Tibial nerve (tissue), 4 donors: ENCODE results near the gene SARM1. TPM values are rescaled to one million over a fixed set of nuclear protein-coding genes. Genes with fewer than 3 reads are reported as not detected.
A peak's percentile ranks its signal among the peaks of the same experiment; 100 is the strongest.

ENCODE experiments used
- DNase-seq, 2 donors: peaks; one replicate each; pipeline ENCODE4 v3.0.0-alpha.2; 2019; ENCODE audit warnings: low spot score in 2 of 2
- H3K27ac ChIP-seq, 4 donors: fragments of 200-600 bp; sonication (generic) in 3 of 4; one replicate each; pipeline ENCODE4 v1.5.1; 2017 to 2019; ENCODE audit warnings: mild to moderate bottlenecking in 1 of 4
- H3K27me3 ChIP-seq, 2 donors: fragments of 200-600 bp; sonication (generic) in 1 of 2; one replicate each; pipeline versions ENCODE4 v1.5.1 to v1.6.0; 2017 to 2019
- H3K36me3 ChIP-seq, 3 donors: fragments of 200-600 bp; sonication (generic); one replicate each; pipeline ENCODE4 v1.5.1; 2018 to 2019
- H3K4me1 ChIP-seq, 4 donors: fragments of 200-600 bp; sonication (generic) in 3 of 4; one replicate each; pipeline ENCODE4 v1.5.1; 2017 to 2019
- H3K4me3 ChIP-seq, 4 donors: fragments of 200-600 bp; sonication (generic) in 3 of 4; one replicate each; pipeline ENCODE4 v1.5.1; 2017 to 2019; ENCODE audit warnings: mild to moderate bottlenecking in 1 of 4, moderate library complexity in 1 of 4
- H3K9me3 ChIP-seq, 4 donors: fragments of 200-600 bp; sonication (generic) in 3 of 4; one replicate each; pipeline ENCODE4 v1.5.1; 2017 to 2019
- CTCF ChIP-seq, 5 experiments: fragments of 200-600 bp in 3 of 5; fragments of 450-650 bp in 2 of 5; sonication (generic) in 3 of 5; IDR thresholded peaks; one replicate each; pipeline ENCODE4 v1.5.1; 2016 to 2019; ENCODE audit warnings: antibody characterized with exemption in 5 of 5, mild to moderate bottlenecking in 3 of 5, moderate library complexity in 2 of 5
- EP300 ChIP-seq, 2 donors: sonication (generic); formaldehyde crosslinking; IDR thresholded peaks; one replicate each; pipeline ENCODE4 v1.6.1; 2017; ENCODE audit warnings: antibody characterized with exemption in 2 of 2, mild to moderate bottlenecking in 1 of 2
- POLR2A ChIP-seq, 2 donors: fragments of 450-650 bp; IDR thresholded peaks; one replicate each; pipeline ENCODE4 v1.6.1; 2017; ENCODE audit warnings: antibody characterized with exemption in 2 of 2, mild to moderate bottlenecking in 2 of 2, moderate library complexity in 2 of 2
- WGBS, 2 donors: methylation state at CpG; one replicate each; pipeline ENCODE4 v1.1.5; 2018; 5-methylcytosine and 5-hydroxymethylcytosine counted together
- total RNA-seq, 4 donors: library from RNA; depleted of rRNA; stranded (reverse); fragments of >200 nt; gene quantifications; one replicate each; pipeline ENCODE4 v1.1.0, GENCODE V29; 2016

The SARM1 gene
- total RNA-seq, 4 donors from 2014 or later = 5.4 to 18.6 (median 13.8) TPM

DNA sequence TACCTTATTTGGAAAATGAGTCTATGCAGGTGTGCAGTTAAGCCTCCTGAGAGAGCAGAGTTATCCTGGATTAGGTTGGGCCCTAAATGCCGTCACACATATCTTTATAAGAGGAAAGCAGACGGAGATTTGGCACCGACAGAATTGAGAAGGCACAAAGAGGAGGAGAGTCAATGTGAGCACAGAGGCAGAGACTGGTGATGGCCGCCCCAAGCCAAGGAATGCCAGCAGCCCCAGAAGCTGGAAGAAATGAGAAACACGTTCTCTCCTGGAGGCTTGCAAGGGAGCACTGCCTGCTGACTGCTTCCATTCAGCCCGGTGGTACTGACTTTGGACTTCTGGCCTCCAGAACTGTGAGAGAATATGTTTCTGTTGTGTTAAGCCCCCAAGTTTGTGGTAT, 31.4 kb downstream of the SARM1 start:
- Histone ChIP-seq H3K27ac (peak overlapping the region in 1 of 4 donors; percentile 2), H3K4me1 (peaks cover 0 to 24% (median 4%) of the 10 kb centered on the region in 4 donors), H3K9me3 (no peaks in the 10 kb centered on the region), H3K36me3 (peaks cover 0 to 54% (median 0%) of the 10 kb centered on the region in 3 donors), H3K4me3 (no peak overlapping the region), H3K27me3 (no peaks in the 10 kb centered on the region)
- 80 to 90% methylated on average over 6 of the region's 6 CpGs for WGBS, 2 donors
- TF ChIP-seq POLR2A (IDR thresholded peaks at IDR 0.05) (no peak), EP300 (IDR thresholded peaks at IDR 0.05) (no peak), CTCF (IDR thresholded peaks at IDR 0.05) (no peak)
- no peak for DNase-seq

GRCh38 chr17:28404007-28404406, 32.5 kb downstream of the SARM1 start:
- WGBS, 2 donors = 79 to 81% methylated on average over 2 of the region's 2 CpGs
- TF ChIP-seq EP300 (IDR thresholded peaks at IDR 0.05) = no peak
- no peak for TF ChIP-seq CTCF (IDR thresholded peaks at IDR 0.05)
- TF ChIP-seq POLR2A (IDR thresholded peaks at IDR 0.05) = no peak
- H3K27ac ChIP-seq = no peak overlapping the region

GRCh38 chr17:28404461-28404811, 32.9 kb downstream of the SARM1 start:
- H3K36me3 ChIP-seq = peaks cover 0 to 38% (median 0%) of the 10 kb centered on the region in 3 donors
- TF ChIP-seq CTCF (IDR thresholded peaks at IDR 0.05) = no peak
- no peak for TF ChIP-seq POLR2A (IDR thresholded peaks at IDR 0.05)
- TF ChIP-seq EP300 (IDR thresholded peaks at IDR 0.05) = no peak
- H3K4me1 ChIP-seq = peaks cover 0 to 21% (median 4%) of the 10 kb centered on the region in 4 donors
- H3K4me3 ChIP-seq = no peak overlapping the region
- peak overlapping the region in 2 of 4 donors; percentile 2 to 70 for H3K27ac ChIP-seq
- H3K27me3 ChIP-seq = no peaks in the 10 kb centered on the region
- WGBS, 2 donors = 95 to 97% methylated on average over 4 to 5 of the region's 5 CpGs
- DNase-seq = no peak
- no peaks in the 10 kb centered on the region for H3K9me3 ChIP-seq

More at GRCh38 chr17:28404007-28404406, 32.5 kb downstream of the SARM1 start:
- Histone ChIP-seq H3K9me3 (no peaks in the 10 kb centered on the region), H3K27me3 (no peaks in the 10 kb centered on the region), H3K4me3 (no peak overlapping the region), H3K4me1 (peaks cover 0 to 21% (median 4%) of the 10 kb centered on the region in 4 donors), H3K36me3 (peaks cover 0 to 43% (median 0%) of the 10 kb centered on the region in 3 donors)
- DNase-seq = no peak

DNA sequence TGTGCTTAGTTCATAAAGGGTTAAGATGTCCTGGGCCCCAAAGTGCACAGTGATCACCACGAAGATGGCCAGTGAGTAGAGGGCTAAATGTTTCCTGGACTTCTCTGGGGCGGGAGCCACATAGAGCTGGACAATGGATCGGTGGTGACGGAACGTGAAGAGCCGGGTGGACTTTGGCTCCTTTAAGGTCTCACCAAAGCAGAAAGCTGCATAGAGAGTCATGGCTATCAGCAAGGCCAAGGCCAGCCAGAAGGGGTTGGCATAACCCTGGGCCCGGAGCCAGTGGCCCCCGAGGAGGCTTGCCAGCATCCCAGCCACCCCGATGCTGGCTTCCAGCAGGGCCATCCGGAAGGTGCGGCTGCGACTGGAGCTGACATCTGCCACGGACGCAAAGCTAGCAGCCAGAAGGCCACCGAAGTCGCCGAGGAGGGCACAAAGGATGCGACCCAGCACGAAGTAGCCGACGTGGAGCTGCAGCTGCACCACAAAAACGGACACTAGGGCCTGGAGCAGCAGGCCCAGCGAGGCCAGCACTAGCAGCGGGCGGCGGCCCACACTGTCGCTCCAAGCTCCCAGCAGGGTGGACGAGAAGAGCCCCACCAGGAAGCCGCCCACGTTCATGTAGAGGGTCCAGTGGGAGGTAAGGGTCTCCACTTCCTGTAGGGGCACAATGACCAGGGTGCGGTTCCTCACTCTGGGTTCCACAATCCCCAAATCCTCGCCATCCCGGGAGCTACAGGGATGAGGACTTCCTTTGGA, 33.5 kb downstream of the SARM1 start:
- Histone ChIP-seq H3K36me3 (peaks cover 0 to 33% (median 0%) of the 10 kb centered on the region in 3 donors), H3K4me1 (peaks cover 0 to 21% (median 4%) of the 10 kb centered on the region in 4 donors), H3K9me3 (no peaks in the 10 kb centered on the region), H3K27ac (peak overlapping the region in 3 of 4 donors; percentile 22 to 70 (median 66)), H3K4me3 (peak overlapping the region; percentile 73 to 94 (median 78)), H3K27me3 (no peaks in the 10 kb centered on the region)
- TF ChIP-seq POLR2A (IDR thresholded peaks at IDR 0.05) (no peak), CTCF (IDR thresholded peaks at IDR 0.05) (no peak), EP300 (IDR thresholded peaks at IDR 0.05) (no peak)
- 31 to 39% methylated on average over 31 to 32 of the region's 33 CpGs for WGBS, 2 donors
- DNase-seq = no peak
